Endodermal cell (in vitro differentiated cells): ENCODE measurements around the gene TP73. TPM values are rescaled to one million over a fixed set of nuclear protein-coding genes. Genes with fewer than 3 reads are reported as not detected.

ENCODE experiments used
- DNase-seq: peaks from one replicate; pipeline ENCODE4 v3.0.0-alpha.2; 2017
- H3K27ac ChIP-seq: 2 replicates; pipeline ENCODE4 v1.5.1; 2013; ENCODE audit warnings: mild to moderate bottlenecking, low read depth, low read length, moderate library complexity
- H3K27me3 ChIP-seq: 2 replicates; pipeline ENCODE4 v1.6.1; 2013; ENCODE audit warnings: mild to moderate bottlenecking, low read length, moderate library complexity; ENCODE audit not compliant: insufficient read depth, control insufficient read depth, poor library complexity, severe bottlenecking
- H3K36me3 ChIP-seq: 2 replicates; pipeline ENCODE4 v1.7.0; 2013; ENCODE audit warnings: mild to moderate bottlenecking, low read length, moderate library complexity; ENCODE audit not compliant: control insufficient read depth, insufficient read depth
- H3K4me1 ChIP-seq: one replicate; pipeline ENCODE4 v1.7.0; 2013; ENCODE audit warnings: low read length; ENCODE audit not compliant: control insufficient read depth, insufficient read depth
- H3K4me3 ChIP-seq: 2 replicates; pipeline ENCODE4 v1.5.1; 2013; ENCODE audit warnings: mild to moderate bottlenecking, low read length, moderate library complexity
- H3K9ac ChIP-seq: 2 replicates; pipeline ENCODE4 v1.6.1; 2013; ENCODE audit warnings: mild to moderate bottlenecking, low read length, moderate library complexity; ENCODE audit not compliant: poor library complexity, severe bottlenecking; ENCODE audit errors: extremely low read depth
- H3K9me3 ChIP-seq: 2 replicates; pipeline ENCODE4 v1.6.1; 2013; ENCODE audit warnings: mild to moderate bottlenecking, low read length, moderate library complexity; ENCODE audit not compliant: control insufficient read depth
- H3K27ac Mint-ChIP-seq: 2 replicates; pipeline ENCODE4 v1.8.0; 2020; ENCODE audit warnings: mixed read lengths
- H3K27me3 Mint-ChIP-seq: 2 replicates; pipeline ENCODE4 v1.8.0; 2021; ENCODE audit warnings: mild to moderate bottlenecking, mixed read lengths; ENCODE audit not compliant: insufficient read depth
- H3K36me3 Mint-ChIP-seq: 2 replicates; pipeline ENCODE4 v1.8.0; 2020; ENCODE audit warnings: low read depth, mixed read lengths
- H3K4me1 Mint-ChIP-seq: 2 replicates; pipeline ENCODE4 v1.8.0; 2020; ENCODE audit warnings: mixed read lengths
- H3K4me3 Mint-ChIP-seq: 2 replicates; pipeline ENCODE4 v1.8.0; 2020; ENCODE audit warnings: mild to moderate bottlenecking, moderate library complexity, mixed read lengths
- H3K9me3 Mint-ChIP-seq: 2 replicates; pipeline ENCODE4 v1.8.0; 2020; ENCODE audit warnings: mild to moderate bottlenecking, mixed read lengths
- WGBS, 2 experiments: methylation state at CpG; one replicate each; pipeline versions ENCODE4 v1.1.5 to v1.1.7; 2013; ENCODE audit warnings: missing lambda C conversion rate in 2 of 2, mixed read lengths in 1 of 2; ENCODE audit not compliant: insufficient coverage in 1 of 2, insufficient read length in 1 of 2; 5-methylcytosine and 5-hydroxymethylcytosine counted together
- total RNA-seq, 2 donors: library from RNA; stranded (reverse); fragmentation: NEBNext Ultra II Directional in 1 of 2; extraction: Animal tissue kit (Norgen Biotek cat#: 25700) in 1 of 2; gene quantifications; 2 replicates in 1 of 2; 3 replicates in 1 of 2; pipeline ENCODE4 v1.2.1, GENCODE V29; 2021
- TF ChIP-seq, protein P1 (sequence below): fragments of 200-600 bp; sonication (generic); conservative IDR thresholded peaks from 2 replicates; pipeline ENCODE4 v1.5.0; 2021; ENCODE audit warnings: antibody characterized with exemption, mild to moderate bottlenecking

The TP73 gene
- total RNA-seq, 2 donors from 2014 or later = 3.4 to 3.5 TPM

GRCh38 chr1:3636531-3636930 is 15.8 kb upstream of the TP73 start:
- H3K27ac ChIP-seq = no peak overlapping the region
- no peaks in the 10 kb centered on the region for H3K27me3 ChIP-seq
- no peaks in the 10 kb centered on the region for H3K4me1 Mint-ChIP-seq
- no peaks in the 10 kb centered on the region for H3K27me3 Mint-ChIP-seq
- no peak overlapping the region for H3K27ac Mint-ChIP-seq
- no peak for DNase-seq
- no peak overlapping the region for H3K9ac ChIP-seq
- H3K36me3 ChIP-seq = peaks cover 27% of the 10 kb centered on the region
- H3K4me3 ChIP-seq = no peak overlapping the region
- TF ChIP-seq, protein P1, sequence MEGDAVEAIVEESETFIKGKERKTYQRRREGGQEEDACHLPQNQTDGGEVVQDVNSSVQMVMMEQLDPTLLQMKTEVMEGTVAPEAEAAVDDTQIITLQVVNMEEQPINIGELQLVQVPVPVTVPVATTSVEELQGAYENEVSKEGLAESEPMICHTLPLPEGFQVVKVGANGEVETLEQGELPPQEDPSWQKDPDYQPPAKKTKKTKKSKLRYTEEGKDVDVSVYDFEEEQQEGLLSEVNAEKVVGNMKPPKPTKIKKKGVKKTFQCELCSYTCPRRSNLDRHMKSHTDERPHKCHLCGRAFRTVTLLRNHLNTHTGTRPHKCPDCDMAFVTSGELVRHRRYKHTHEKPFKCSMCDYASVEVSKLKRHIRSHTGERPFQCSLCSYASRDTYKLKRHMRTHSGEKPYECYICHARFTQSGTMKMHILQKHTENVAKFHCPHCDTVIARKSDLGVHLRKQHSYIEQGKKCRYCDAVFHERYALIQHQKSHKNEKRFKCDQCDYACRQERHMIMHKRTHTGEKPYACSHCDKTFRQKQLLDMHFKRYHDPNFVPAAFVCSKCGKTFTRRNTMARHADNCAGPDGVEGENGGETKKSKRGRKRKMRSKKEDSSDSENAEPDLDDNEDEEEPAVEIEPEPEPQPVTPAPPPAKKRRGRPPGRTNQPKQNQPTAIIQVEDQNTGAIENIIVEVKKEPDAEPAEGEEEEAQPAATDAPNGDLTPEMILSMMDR = no peak
- WGBS, 2 experiments = 94 to 95% methylated on average over 11 of the region's 11 CpGs
- no peaks in the 10 kb centered on the region for H3K9me3 ChIP-seq
- H3K4me1 ChIP-seq = no peaks in the 10 kb centered on the region
- peaks cover 47% of the 10 kb centered on the region for H3K36me3 Mint-ChIP-seq
- no peak overlapping the region for H3K4me3 Mint-ChIP-seq
- H3K9me3 Mint-ChIP-seq = no peaks in the 10 kb centered on the region

GRCh38 chr1:3638027-3638426 is 14.3 kb upstream of the TP73 start:
- DNase-seq = no peak
- 90 to 93% methylated on average over 11 to 12 of the region's 12 CpGs for WGBS, 2 experiments
- Mint-ChIP-seq H3K9me3 (no peaks in the 10 kb centered on the region), H3K4me3 (no peak overlapping the region), H3K27ac (no peak overlapping the region), H3K4me1 (no peaks in the 10 kb centered on the region), H3K36me3 (peaks cover 54% of the 10 kb centered on the region), H3K27me3 (no peaks in the 10 kb centered on the region)
- no peaks in the 10 kb centered on the region for H3K9me3 ChIP-seq
- H3K27ac ChIP-seq = no peak overlapping the region
- TF ChIP-seq, protein P1 = no peak
- peaks cover 31% of the 10 kb centered on the region for H3K36me3 ChIP-seq
- H3K4me1 ChIP-seq = no peaks in the 10 kb centered on the region
- H3K9ac ChIP-seq = no peak overlapping the region
- no peak overlapping the region for H3K4me3 ChIP-seq
- no peaks in the 10 kb centered on the region for H3K27me3 ChIP-seq

DNA sequence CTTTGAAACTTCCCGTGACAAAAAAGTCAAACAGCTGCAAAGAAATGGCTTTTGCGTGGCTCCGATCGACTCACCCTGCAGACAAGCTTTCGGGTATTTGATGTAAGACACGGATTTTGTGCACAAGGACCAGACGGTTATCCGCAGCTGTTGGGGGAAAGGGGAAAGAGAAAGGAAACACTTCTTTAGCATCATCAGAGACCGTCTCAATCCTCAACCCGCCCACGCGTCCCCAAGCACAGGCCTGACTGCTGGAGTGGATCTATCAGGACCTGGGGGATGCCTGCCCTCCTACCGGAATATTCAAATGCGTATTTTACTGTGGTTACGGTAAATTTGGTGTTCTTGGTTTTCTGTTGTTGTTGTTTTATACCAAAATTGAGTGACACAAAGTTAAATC is 13.6 kb upstream of the TP73 start:
- Histone ChIP-seq H3K9me3 (no peaks in the 10 kb centered on the region), H3K9ac (no peak overlapping the region), H3K36me3 (peaks cover 32% of the 10 kb centered on the region), H3K4me3 (no peak overlapping the region), H3K27me3 (no peaks in the 10 kb centered on the region), H3K4me1 (no peaks in the 10 kb centered on the region), H3K27ac (no peak overlapping the region)
- WGBS, 2 experiments = 94 to 96% methylated on average over 12 to 15 of the region's 15 CpGs
- DNase-seq = no peak
- Mint-ChIP-seq H3K36me3 (peaks cover 52% of the 10 kb centered on the region), H3K27me3 (no peaks in the 10 kb centered on the region), H3K9me3 (no peaks in the 10 kb centered on the region), H3K27ac (no peak overlapping the region), H3K4me3 (no peak overlapping the region), H3K4me1 (no peaks in the 10 kb centered on the region)
- TF ChIP-seq, protein P1 = no peak
